ENCODE data around the gene HNRNPC. TPM values are rescaled to one million over a fixed set of nuclear protein-coding genes. Genes with fewer than 3 reads are reported as not detected.

The HNRNPC gene
- total and polyA plus RNA-seq, 9 of the 15 experiments (the other 6 are each of a cell fraction or from before 2014, with no cell fraction given), result 679 to 1,557 (median 1,191) TPM

GRCh38 chr14:21309238-21309636 is 40.0 kb upstream of the HNRNPC start:
- no peaks in the 10 kb centered on the region for H3K9me1 ChIP-seq (ENCODE audit: control insufficient read depth, insufficient read depth, low read length)
- 15% methylated on average over 5 of the region's 8 CpGs for WGBS (ENCODE audit: insufficient coverage, low coverage, missing lambda C conversion rate)
- POLR2A ChIA-PET, result interaction anchor here (0.7 to 1.2 kb wide), 4 partner anchors 9 to 44 kb away, joined by 3 to 5 read pairs (median 4); no protein-coding TSS in a partner anchor
- H3K27ac ChIP-seq (ENCODE audit: extremely low read depth, low read depth, low read length), result peak overlapping the region; percentile 98
- peak overlapping the region; percentile 90 for H2AFZ ChIP-seq (ENCODE audit: low read depth, low read length)
- H3K4me2 ChIP-seq (ENCODE audit: insufficient read depth, low read length), result peak overlapping the region; percentile 79
- BruUV-seq (replicated peaks), result TSS peak; percentile 66
- H3K4me1 ChIP-seq (replicated peaks in 1 of 2; ENCODE audit: control insufficient read depth in 2 of 2, insufficient read depth in 2 of 2, low read length in 2 of 2), result peaks cover 0 to 10% of the 10 kb centered on the region in 2 experiments; a peak in 3 of 5 replicates
- peak overlapping the region; percentile 25 for H3K4me3 ChIP-seq
- H3K79me2 ChIP-seq (ENCODE audit: control insufficient read depth, insufficient read depth, low read length), result no peaks in the 10 kb centered on the region
- no peaks in the 10 kb centered on the region for H3K9me3 ChIP-seq (replicated peaks; ENCODE audit: control insufficient read depth, insufficient read depth, low read depth, low read length)
- DNase-seq (ENCODE audit: extremely low read depth in 1 of 4, low spot score in 3 of 4), result peak in 1 of 4 experiments; percentile 27
- intact Hi-C loops (cut with micrococcal nuclease), result loop anchor here (5.0 kb wide), 1 partner anchor 42 kb away; the partner anchor contains the start of gene HNRNPC
- no peaks in the 10 kb centered on the region for H3K27me3 ChIP-seq (ENCODE audit: control insufficient read depth in 2 of 2, insufficient read depth in 2 of 2, low read length in 2 of 2)
- in situ Hi-C loops (cut with MboI), result no loop called here
- ATAC-seq, result peak; percentile 36
- H3K9ac ChIP-seq (ENCODE audit: insufficient read depth in 1 of 2, low read depth in 2 of 2, low read length in 2 of 2), result peak overlapping the region; percentile 80 to 92; a peak in 3 of 4 replicates
- H3K36me3 ChIP-seq (ENCODE audit: control insufficient read depth, insufficient read depth, low read length), result no peaks in the 10 kb centered on the region
- no peaks in the 10 kb centered on the region for H4K20me1 ChIP-seq (replicated peaks; ENCODE audit: control insufficient read depth, insufficient read depth, low read length)
- CTCF ChIA-PET (ENCODE audit: low intra/inter-chr PET ratio), result no interaction called here
- no peak for FAIRE-seq
- peak; percentile 36 for TF ChIP-seq MGA (IDR thresholded peaks at IDR 0.05)
- TF ChIP-seq GATAD2B (IDR thresholded peaks at IDR 0.05; ENCODE audit: borderline replicate concordance), result no peak
- TF ChIP-seq KDM1A (IDR thresholded peaks at IDR 0.05), result peak in 1 of 2 experiments; percentile 19; a peak in 1 of 4 replicates
- TF ChIP-seq ZNF146 (CRISPR knock-in tag; IDR thresholded peaks at IDR 0.05; ENCODE audit: unreplicated experiment), result no peak
- TF ChIP-seq BCOR (IDR thresholded peaks at IDR 0.05), result 0 out of 2 replicates have a peak, but pooled peaks have one; percentile 8
- TF ChIP-seq MLLT1 (IDR thresholded peaks at IDR 0.05), result peak in 1 of 2 experiments; percentile 66; a peak in 1 of 4 replicates
- no peak for TF ChIP-seq ZBTB2 (IDR thresholded peaks at IDR 0.05)
- no peak for TF ChIP-seq L3MBTL2 (IDR thresholded peaks at IDR 0.05)
- TF ChIP-seq NFIX (CRISPR knock-in tag; IDR thresholded peaks at IDR 0.05; ENCODE audit: low read depth), result no peak
